Natural killer cell (primary cell): ENCODE results near the gene DHRS4. TPM values are rescaled to one million over a fixed set of nuclear protein-coding genes. Genes with fewer than 3 reads are reported as not detected.
A peak's percentile ranks its signal among the peaks of the same experiment; 100 is the strongest.

Source experiments
- ATAC-seq, 3 donors: fragments of 150-1000 bp in 2 of 3; fragments of 200-7000 bp in 1 of 3; cut with Tn5 transposase; 1 replicate in 1 of 3; 2 replicates in 2 of 3; pipeline ENCODE4 v1.10.0; 2021; ENCODE audit warnings: mild to moderate bottlenecking in 2 of 3, moderate library complexity in 2 of 3
- DNase-seq, 2 donors: peaks; one replicate each; pipeline versions ENCODE4 v3.0.0 to v3.0.0-alpha.2; 2013 to 2021; ENCODE audit warnings: mixed read lengths in 1 of 2
- H3K27ac ChIP-seq: one replicate; pipeline ENCODE4 v1.5.1; 2013; ENCODE audit warnings: mild to moderate bottlenecking, low read length
- H3K27me3 ChIP-seq: one replicate; pipeline ENCODE4 v1.6.1; 2013; ENCODE audit warnings: low read length; ENCODE audit not compliant: control insufficient read depth, insufficient read depth
- H3K36me3 ChIP-seq: one replicate; pipeline ENCODE4 v1.6.1; 2013; ENCODE audit warnings: low read length; ENCODE audit not compliant: control insufficient read depth, insufficient read depth
- H3K4me1 ChIP-seq: one replicate; pipeline ENCODE4 v1.6.1; 2013; ENCODE audit warnings: low read length; ENCODE audit not compliant: control insufficient read depth, insufficient read depth
- H3K4me3 ChIP-seq: one replicate; pipeline ENCODE4 v1.5.1; 2013; ENCODE audit warnings: low read length
- H3K9me3 ChIP-seq: one replicate; pipeline ENCODE4 v1.6.1; 2013; ENCODE audit warnings: low read length; ENCODE audit not compliant: control insufficient read depth, insufficient read depth
- H3K27ac Mint-ChIP-seq, 2 donors: one replicate each; pipeline ENCODE4 v1.8.0; 2022; ENCODE audit warnings: mild to moderate bottlenecking in 2 of 2, mixed read lengths in 2 of 2, moderate library complexity in 1 of 2
- H3K27me3 Mint-ChIP-seq, 2 donors: one replicate each; pipeline ENCODE4 v1.8.0; 2022; ENCODE audit warnings: low read depth in 2 of 2, mixed read lengths in 2 of 2
- H3K36me3 Mint-ChIP-seq: one replicate; pipeline ENCODE4 v1.8.0; 2022; ENCODE audit warnings: mixed read lengths
- H3K4me1 Mint-ChIP-seq, 2 donors: one replicate each; pipeline ENCODE4 v1.8.0; 2022; ENCODE audit warnings: mixed read lengths in 2 of 2
- H3K4me3 Mint-ChIP-seq: one replicate; pipeline ENCODE4 v1.8.0; 2022; ENCODE audit warnings: mild to moderate bottlenecking, moderate library complexity, mixed read lengths
- H3K9me3 Mint-ChIP-seq, 2 donors: one replicate each; pipeline ENCODE4 v1.8.0; 2022; ENCODE audit warnings: mixed read lengths in 2 of 2
- WGBS: methylation state at CpG from one replicate; pipeline ENCODE4 v1.1.7; 2013; ENCODE audit warnings: missing lambda C conversion rate; ENCODE audit not compliant: insufficient coverage; 5-methylcytosine and 5-hydroxymethylcytosine counted together
- intact Hi-C: fragments of 100-400 bp; cut with micrococcal nuclease; formaldehyde crosslinking; loops from one replicate; pipeline ENCODE4 v1.14.2; 2022
- total RNA-seq, 4 donors: library from RNA; stranded (reverse); fragments of 120-200 nt in 1 of 4; gene quantifications; one replicate each; pipeline versions ENCODE4 v1.2.3 to v1.2.4, GENCODE V29; 2013 to 2022
- TF ChIP-seq, protein P1 (sequence below): fragments of 200-600 bp; IDR thresholded peaks from one replicate; pipeline ENCODE4 v1.8.0; 2022; ENCODE audit warnings: antibody characterized with exemption

Gene DHRS4
- total RNA-seq, result 10 to 100 TPM in 1 of 3 donors, 1 to 10 TPM in 2; 7.5 to 10.1 (median 9.9) TPM
- total RNA-seq (2013), result 15.7 TPM

DNA sequence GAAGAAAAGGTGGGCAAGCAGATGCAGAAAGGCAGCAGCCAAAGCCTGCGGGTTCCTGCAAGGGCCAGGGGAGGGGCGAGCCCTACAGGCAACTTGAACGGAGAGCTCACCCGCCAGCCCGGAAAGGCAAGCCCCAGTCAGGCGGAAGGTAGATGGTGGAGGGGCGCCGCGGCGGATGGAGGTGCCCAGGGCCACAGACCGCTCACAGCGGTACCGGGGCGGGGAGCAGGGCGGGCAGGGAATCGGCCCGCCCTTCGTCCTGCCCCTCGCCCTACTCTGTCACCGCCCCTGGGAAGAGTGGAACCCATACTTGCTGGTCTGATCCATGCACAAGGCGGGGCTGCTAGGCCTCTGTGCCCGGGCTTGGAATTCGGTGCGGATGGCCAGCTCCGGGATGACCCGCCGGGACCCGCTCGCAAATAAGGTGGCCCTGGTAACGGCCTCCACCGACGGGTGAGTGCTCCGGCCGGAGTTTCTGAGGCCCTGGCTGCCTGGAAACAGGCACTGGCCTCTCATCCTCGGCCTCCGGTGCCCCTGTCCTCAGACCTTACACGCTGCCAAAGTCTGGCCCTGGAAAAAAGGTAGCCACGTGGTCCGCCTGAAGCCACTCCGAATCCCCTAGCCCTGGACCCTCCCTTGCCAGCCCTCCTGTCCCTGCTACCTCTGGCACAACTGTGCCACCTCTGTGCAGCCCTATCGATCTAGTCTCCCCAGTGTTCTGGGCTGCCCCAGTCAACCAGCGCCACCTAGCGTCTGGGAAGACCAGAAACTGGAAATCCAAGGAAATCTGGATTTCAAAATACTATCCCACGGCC is at the start of gene DHRS4:
TSS of gene DHRS4 (plus strand) at position 307 of the 815 bp plus-strand sequence. CDS start at position 326, 19 bp downstream.
- DNase-seq (peak; percentile 67 to 91), ATAC-seq (peak; percentile 88 to 94 (median 89))
- WGBS, result under 1% methylated on average over 44 of the region's 44 CpGs
- intact Hi-C loops, result loop anchor here (1.0 kb wide), 2 partner anchors 321 to 364 kb away; no protein-coding TSS in a partner anchor
- Histone ChIP-seq H3K9me3 (peaks cover 5% of the 10 kb centered on the region), H3K4me1 (peaks cover 21% of the 10 kb centered on the region), H3K36me3 (peaks cover 3% of the 10 kb centered on the region), H3K27ac (peak within 1 kb of the TSS; percentile 61), H3K4me3 (peak within 1 kb of the TSS; percentile 66), H3K27me3 (no peaks in the 10 kb centered on the region)
- Mint-ChIP-seq H3K27ac (peak within 1 kb of the TSS; percentile 85 to 95), H3K9me3 (no peaks in the 10 kb centered on the region), H3K4me1 (peaks cover 25 to 31% of the 10 kb centered on the region in 2 donors), H3K27me3 (no peaks in the 10 kb centered on the region), H3K4me3 (peak within 1 kb of the TSS; percentile 92), H3K36me3 (no peaks in the 10 kb centered on the region)
- TF ChIP-seq, protein P1, sequence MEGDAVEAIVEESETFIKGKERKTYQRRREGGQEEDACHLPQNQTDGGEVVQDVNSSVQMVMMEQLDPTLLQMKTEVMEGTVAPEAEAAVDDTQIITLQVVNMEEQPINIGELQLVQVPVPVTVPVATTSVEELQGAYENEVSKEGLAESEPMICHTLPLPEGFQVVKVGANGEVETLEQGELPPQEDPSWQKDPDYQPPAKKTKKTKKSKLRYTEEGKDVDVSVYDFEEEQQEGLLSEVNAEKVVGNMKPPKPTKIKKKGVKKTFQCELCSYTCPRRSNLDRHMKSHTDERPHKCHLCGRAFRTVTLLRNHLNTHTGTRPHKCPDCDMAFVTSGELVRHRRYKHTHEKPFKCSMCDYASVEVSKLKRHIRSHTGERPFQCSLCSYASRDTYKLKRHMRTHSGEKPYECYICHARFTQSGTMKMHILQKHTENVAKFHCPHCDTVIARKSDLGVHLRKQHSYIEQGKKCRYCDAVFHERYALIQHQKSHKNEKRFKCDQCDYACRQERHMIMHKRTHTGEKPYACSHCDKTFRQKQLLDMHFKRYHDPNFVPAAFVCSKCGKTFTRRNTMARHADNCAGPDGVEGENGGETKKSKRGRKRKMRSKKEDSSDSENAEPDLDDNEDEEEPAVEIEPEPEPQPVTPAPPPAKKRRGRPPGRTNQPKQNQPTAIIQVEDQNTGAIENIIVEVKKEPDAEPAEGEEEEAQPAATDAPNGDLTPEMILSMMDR, result peak; percentile 78

DNA sequence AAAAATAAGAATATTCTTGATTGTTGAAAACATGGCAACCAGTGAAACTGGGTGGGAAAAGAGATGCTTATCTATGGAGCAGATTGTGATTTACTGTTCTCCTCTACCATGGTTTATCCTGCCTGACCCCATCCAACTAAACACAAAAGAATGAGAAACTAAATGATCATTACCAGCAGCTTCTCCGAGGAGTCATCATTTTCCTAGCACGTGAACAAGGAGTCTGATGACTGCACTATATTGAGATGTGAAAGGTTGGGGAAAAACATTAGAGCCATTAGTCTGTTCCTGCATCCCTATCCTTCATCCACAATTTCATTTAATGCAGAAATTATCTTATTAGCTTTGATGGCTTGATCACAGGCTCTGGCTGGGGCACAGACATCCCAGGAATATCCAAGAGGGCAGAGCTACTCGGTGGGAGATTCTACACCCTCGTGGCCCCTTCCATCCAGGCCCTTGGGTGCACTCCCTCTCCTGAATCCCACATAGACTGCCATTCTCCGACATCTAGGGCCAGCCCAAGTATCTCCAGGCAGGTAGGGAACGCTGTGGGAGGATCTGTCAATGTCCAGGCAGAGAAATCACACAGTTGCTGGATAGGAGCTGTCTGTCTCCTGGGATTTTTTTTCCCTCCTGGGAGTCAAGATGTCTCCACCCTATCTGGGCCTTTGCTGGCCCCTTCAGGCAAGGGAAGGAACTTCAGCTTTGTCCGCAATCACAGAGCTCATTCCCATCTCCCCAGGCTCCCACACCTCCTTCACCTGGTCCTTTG is 43.3 kb upstream of the DHRS4 start:
- no peaks in the 10 kb centered on the region for H3K9me3 ChIP-seq
- no peak overlapping the region for H3K4me3 ChIP-seq
- no peak overlapping the region for H3K27ac ChIP-seq
- no peaks in the 10 kb centered on the region for H3K9me3 Mint-ChIP-seq
- DNase-seq, result peak in 1 of 2 donors; percentile 38
- H3K4me1 Mint-ChIP-seq, result no peaks in the 10 kb centered on the region
- no peak overlapping the region for H3K27ac Mint-ChIP-seq
- WGBS, result 73% methylated on average over 5 of the region's 7 CpGs
- H3K27me3 ChIP-seq, result no peaks in the 10 kb centered on the region
- H3K4me1 ChIP-seq, result no peaks in the 10 kb centered on the region
- no peaks in the 10 kb centered on the region for H3K36me3 Mint-ChIP-seq
- H3K27me3 Mint-ChIP-seq, result peaks cover 14 to 19% of the 10 kb centered on the region in 2 donors
- H3K36me3 ChIP-seq, result no peaks in the 10 kb centered on the region
- peak in 2 of 3 donors; percentile 34 to 60 for ATAC-seq
- TF ChIP-seq, protein P1, result peak; percentile 59
- no peak overlapping the region for H3K4me3 Mint-ChIP-seq
- intact Hi-C loops, result no loop called here

DNA sequence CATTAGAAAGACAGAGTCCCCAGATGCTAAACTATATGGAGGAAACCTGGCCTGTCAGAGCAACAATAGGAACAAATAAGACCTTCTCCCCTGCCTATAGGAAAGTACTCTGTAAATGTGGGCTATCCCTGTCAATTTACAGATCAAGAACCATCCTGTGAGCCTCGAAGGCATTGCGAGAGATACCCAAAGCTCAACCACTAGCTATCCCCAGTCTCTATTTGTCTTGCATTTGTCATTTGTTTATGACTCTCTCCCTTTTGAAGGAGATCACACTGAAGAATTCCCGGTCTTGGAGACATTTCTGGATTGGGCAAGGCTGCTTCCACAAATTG is 42.7 kb upstream of the DHRS4 start:
- intact Hi-C loops, result no loop called here
- 93% methylated on average over 3 of the region's 3 CpGs for WGBS
- Mint-ChIP-seq H3K36me3 (no peaks in the 10 kb centered on the region), H3K9me3 (no peaks in the 10 kb centered on the region), H3K27ac (no peak overlapping the region), H3K27me3 (peaks cover 14% of the 10 kb centered on the region in 2 donors), H3K4me3 (no peak overlapping the region), H3K4me1 (no peaks in the 10 kb centered on the region)
- no peak overlapping the region for H3K27ac ChIP-seq
- no peaks in the 10 kb centered on the region for H3K27me3 ChIP-seq
- DNase-seq, result no peak
- no peaks in the 10 kb centered on the region for H3K9me3 ChIP-seq
- H3K4me3 ChIP-seq, result no peak overlapping the region
- no peak for ATAC-seq
- TF ChIP-seq, protein P1, result no peak
- no peaks in the 10 kb centered on the region for H3K4me1 ChIP-seq
- H3K36me3 ChIP-seq, result no peaks in the 10 kb centered on the region
